Mucosa of rectum (tissue), 2 donors: ENCODE measurements around the gene SOX12.

Experiments
- H3K27ac ChIP-seq, 2 donors: one replicate each; pipeline ENCODE4 v1.7.0; 2013; ENCODE audit warnings: inconsistent platforms in 2 of 2, low read depth in 2 of 2, low read length in 2 of 2
- H3K27me3 ChIP-seq, 2 donors: one replicate each; pipeline ENCODE4 v1.7.0; 2013; ENCODE audit warnings: low read length in 2 of 2; ENCODE audit not compliant: control insufficient read depth in 2 of 2, insufficient read depth in 2 of 2
- H3K36me3 ChIP-seq, 2 donors: one replicate each; pipeline ENCODE4 v1.7.0; 2013; ENCODE audit warnings: low read length in 2 of 2; ENCODE audit not compliant: control insufficient read depth in 2 of 2, insufficient read depth in 2 of 2
- H3K4me1 ChIP-seq, 2 donors: one replicate each; pipeline ENCODE4 v1.7.0; 2013; ENCODE audit warnings: low read length in 2 of 2, mild to moderate bottlenecking in 1 of 2; ENCODE audit not compliant: control insufficient read depth in 2 of 2, insufficient read depth in 2 of 2
- H3K4me3 ChIP-seq, 2 donors: one replicate each; pipeline ENCODE4 v1.7.0; 2013; ENCODE audit warnings: low read length in 2 of 2
- H3K9ac ChIP-seq, 2 donors: one replicate each; pipeline ENCODE4 v1.7.0; 2013; ENCODE audit warnings: low read length in 2 of 2, low read depth in 1 of 2, mild to moderate bottlenecking in 1 of 2
- H3K9me3 ChIP-seq, 2 donors: one replicate each; pipeline ENCODE4 v1.7.0; 2013; ENCODE audit warnings: low read length in 2 of 2; ENCODE audit not compliant: control insufficient read depth in 2 of 2
- donor health status: healthy.
- donor health status: Normal muscosa, but diverticular disease.

The SOX12 gene

DNA sequence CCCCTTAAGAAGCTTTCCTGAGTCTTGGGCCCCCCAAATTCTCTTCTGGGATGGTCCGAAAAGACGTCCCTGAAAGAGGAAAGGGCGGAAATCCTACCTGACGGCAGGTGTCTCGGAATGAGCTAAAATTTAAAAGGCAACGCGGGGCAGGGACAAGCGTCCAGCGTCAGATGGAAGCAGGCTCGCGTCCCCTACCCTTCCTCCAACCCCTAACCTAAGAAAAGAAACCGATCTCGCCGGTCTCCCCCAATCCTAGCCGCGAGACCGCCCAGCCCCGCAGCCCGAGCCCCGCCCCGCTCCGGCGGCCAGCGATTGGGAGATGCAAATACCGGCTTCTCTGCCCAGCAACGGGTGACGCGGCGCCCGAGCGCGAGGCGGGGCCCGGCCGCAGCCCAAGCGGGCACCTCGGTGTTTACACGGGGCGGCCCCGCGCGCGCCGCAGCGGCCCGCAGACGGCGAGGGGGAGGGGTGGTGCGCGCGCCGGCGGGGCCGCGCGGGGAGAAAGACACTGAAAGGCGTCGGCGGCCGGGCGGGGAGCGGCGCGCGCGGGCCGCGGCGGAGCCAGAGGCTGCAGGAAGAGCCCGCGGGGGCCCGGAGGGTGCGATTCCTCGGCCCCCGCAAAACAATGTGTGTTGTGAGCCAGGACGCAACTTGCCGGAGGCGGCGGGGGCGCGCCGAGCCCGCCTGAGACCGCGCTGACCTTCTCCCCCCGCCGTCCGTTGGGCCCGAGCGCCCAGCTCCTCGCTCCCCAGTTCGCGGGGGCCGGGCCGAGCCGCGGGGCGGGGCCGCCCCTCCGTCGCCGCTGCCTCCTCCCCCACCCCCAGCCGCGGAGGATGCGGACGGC is at the start of gene SOX12:
SOX12 (plus strand) TSS at position 508 of the 844 bp plus-strand sequence. CDS start 373 bp downstream, outside the sequence.
- Histone ChIP-seq H3K9me3 (no peaks in the 10 kb centered on the region), H3K4me1 (peaks cover 14% of the 10 kb centered on the region in 2 donors), H3K36me3 (no peaks in the 10 kb centered on the region), H3K9ac (peak within 1 kb of the TSS; percentile 83 to 89), H3K4me3 (peak within 1 kb of the TSS; percentile 67 to 88), H3K27me3 (no peaks in the 10 kb centered on the region), H3K27ac (peak within 1 kb of the TSS; percentile 88 to 90)

DNA sequence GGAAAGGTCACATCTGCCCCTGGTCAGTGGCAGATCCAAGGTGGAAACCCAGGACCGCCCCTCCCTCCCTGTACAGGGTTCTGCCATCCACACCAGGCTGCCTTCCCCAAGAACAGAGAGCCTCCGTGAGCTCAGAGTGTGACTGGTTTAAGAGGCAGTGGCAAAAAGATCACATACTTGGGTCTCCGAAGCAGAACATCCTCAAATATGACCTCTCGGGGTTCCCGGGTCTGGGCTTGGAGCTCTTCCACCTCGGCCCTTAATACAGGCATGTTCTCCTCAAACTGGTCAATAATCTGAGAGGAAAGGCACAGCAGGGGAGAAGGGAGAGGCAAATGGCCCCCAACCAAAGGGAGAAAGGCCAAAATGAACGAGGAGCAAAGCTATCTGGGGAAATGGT is 49.6 kb upstream of the SOX12 start:
- Histone ChIP-seq H3K27ac (no peak overlapping the region), H3K36me3 (peaks cover 9 to 33% of the 10 kb centered on the region in 2 donors), H3K4me3 (no peak overlapping the region), H3K4me1 (no peaks in the 10 kb centered on the region), H3K9me3 (no peaks in the 10 kb centered on the region), H3K9ac (no peak overlapping the region), H3K27me3 (no peaks in the 10 kb centered on the region)

DNA sequence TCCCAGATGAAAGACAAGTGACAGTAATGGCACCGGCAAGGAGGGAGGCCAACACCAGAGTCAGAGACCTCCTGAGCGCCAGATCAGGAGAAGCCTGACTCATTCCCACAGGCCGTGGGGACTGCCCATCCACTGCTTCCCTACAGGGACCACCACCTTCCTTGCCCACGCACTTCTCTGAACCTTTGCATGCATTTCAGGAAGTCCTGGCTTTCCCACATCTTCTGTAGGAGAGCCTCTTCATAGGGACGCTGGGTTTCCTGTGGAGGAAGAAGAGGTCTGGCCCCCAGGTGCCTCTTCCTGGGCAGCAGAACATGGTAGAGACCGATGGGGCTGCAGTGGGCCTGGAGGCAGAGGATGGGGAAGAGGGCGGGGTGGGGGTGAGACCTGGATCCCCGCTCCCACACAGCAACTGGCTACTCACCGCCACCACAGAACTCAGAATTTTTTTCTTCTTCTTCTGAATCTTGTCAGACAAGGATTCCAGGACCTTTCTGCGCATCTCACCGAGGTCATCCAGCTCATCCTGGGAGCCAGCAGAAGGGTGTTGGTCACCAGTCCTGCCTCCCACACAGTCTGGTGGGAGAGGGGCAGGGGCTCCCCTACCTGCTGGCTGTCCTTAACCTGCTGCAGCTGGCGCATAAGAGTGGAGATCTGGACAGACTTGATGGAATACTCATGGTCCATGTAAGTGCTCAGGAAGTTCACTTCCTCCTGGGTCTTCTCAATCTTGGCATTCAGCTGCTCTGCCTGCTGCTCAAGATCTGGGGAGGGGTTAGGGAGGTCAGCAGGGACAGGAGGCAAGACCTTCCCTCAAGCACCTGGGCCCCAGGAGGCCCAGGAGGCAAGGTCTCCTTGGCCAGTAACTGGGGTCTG is 48.5 kb upstream of the SOX12 start:
- peaks cover 9 to 33% of the 10 kb centered on the region in 2 donors for H3K36me3 ChIP-seq
- H3K9ac ChIP-seq: no peak overlapping the region
- H3K27me3 ChIP-seq: no peaks in the 10 kb centered on the region
- no peaks in the 10 kb centered on the region for H3K9me3 ChIP-seq
- no peak overlapping the region for H3K4me3 ChIP-seq
- H3K27ac ChIP-seq: no peak overlapping the region
- no peaks in the 10 kb centered on the region for H3K4me1 ChIP-seq

DNA sequence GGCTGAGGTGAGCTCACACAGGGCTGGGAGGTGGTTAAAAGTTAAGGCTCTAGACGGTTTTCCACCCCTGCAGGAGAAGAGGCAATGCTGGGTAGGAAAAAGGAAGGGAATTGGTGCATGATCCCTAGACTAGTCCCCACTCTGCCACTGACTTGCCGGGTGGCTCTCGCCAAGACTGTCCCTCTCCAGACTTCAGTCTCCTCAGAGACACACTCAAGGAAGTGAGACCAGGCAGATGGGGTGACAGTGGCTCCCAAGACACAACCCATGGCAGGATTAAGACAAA is 47.9 kb upstream of the SOX12 start:
- Histone ChIP-seq H3K36me3 (peaks cover 9 to 33% of the 10 kb centered on the region in 2 donors), H3K9me3 (no peaks in the 10 kb centered on the region), H3K9ac (no peak overlapping the region), H3K27me3 (no peaks in the 10 kb centered on the region), H3K27ac (no peak overlapping the region), H3K4me3 (no peak overlapping the region), H3K4me1 (no peaks in the 10 kb centered on the region)

DNA sequence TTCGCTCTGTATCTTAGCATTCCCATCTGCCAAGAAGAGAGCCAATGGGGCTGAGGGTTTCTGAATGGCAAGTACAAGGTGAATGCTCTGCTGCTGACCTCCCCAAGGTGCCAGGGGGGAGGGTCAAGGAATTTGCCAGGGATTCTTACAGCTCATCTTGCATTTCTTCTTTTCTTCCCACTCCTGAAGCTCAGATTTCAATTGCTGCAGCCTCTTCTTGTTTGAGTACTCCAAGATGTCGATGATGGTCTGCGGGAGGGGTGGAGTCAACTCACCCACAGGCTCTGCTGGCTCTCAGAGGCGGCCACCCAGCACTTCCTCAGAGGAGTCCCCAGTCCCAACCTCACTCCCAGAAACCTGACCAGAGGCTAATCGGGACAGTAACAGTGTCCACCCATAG is 47.2 kb upstream of the SOX12 start:
- Histone ChIP-seq H3K27ac (no peak overlapping the region), H3K9me3 (no peaks in the 10 kb centered on the region), H3K4me1 (no peaks in the 10 kb centered on the region), H3K4me3 (no peak overlapping the region), H3K9ac (no peak overlapping the region), H3K36me3 (peaks cover 9 to 33% of the 10 kb centered on the region in 2 donors), H3K27me3 (no peaks in the 10 kb centered on the region)

DNA sequence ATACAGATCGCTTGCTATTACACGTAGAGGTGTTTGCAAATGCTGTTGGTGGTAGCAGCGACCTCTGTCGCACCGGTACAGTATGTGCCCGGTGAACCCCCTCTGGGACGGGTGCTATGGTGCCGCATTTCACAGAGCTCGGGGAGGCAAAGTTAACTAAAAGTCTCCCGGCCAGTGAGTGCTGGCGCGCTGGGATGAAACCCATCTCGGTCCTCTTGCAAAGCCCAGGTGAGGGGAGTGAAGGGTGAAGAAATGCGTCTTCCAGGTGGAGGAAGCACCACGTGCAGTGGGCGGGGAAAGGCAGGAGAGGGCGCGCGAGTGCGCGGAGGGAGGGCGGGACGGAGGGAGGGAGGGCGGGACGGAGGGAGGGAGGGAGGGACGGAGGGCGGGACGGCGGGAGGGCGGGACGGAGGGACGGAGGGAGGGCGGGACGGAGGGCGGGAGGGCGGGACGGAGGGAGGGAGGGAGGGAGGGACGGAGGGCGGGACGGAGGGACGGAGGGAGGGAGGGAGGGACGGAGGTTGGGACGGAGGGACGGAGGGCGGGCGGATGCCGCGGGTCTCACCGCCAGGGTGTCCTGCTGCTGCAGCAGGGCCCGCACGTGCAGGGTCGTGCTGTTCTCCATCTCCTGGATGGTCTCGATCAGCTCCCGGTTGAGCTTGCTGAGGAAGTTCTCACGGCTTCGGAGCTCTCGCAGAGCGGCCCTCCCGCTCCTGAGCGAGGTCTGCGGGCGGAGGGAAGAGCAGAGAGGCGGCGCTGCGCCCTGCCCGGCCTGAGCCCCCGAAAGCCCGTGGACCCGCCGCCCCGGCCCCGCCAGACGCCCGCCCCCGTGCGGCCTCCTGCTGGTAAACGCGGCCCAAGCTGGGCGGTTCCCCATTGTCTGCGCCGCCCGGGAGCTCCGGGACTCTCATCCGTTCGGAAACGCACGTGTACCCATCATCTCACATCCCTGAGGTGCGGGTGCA is 46.5 kb upstream of the SOX12 start:
- Histone ChIP-seq H3K36me3 (peaks cover 9 to 33% of the 10 kb centered on the region in 2 donors), H3K4me1 (no peaks in the 10 kb centered on the region)

DNA sequence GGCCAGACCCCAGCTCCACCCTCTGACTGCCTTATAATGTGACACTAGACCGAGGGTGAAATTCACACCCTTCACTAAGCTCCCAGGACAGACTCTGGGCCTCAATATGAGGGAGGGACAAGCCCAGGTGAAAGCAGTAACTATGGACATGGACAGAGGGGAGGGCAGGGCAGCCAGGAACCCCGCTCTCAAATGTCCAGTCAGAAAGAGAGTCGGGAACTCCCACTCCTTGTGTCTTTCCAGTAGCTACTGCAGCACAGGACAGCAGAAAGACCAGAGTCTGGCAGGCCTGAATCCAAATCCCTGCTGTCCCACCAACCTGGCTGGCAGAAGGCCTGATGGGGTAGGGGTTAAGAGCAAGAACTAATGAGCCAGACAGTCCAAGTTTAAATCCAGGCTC is 41.2 kb upstream of the SOX12 start:
- H3K4me3 ChIP-seq: no peak overlapping the region
- H3K9me3 ChIP-seq: no peaks in the 10 kb centered on the region
- peaks cover 0 to 3% of the 10 kb centered on the region in 2 donors for H3K36me3 ChIP-seq
- H3K9ac ChIP-seq: no peak overlapping the region
- H3K4me1 ChIP-seq: no peaks in the 10 kb centered on the region
- H3K27me3 ChIP-seq: no peaks in the 10 kb centered on the region
- H3K27ac ChIP-seq: no peak overlapping the region

More for the DNA sequence above, 46.5 kb upstream of the SOX12 start:
- Histone ChIP-seq H3K9ac (no peak overlapping the region), H3K9me3 (no peaks in the 10 kb centered on the region), H3K27me3 (no peaks in the 10 kb centered on the region), H3K4me3 (no peak overlapping the region), H3K27ac (no peak overlapping the region)

DNA sequence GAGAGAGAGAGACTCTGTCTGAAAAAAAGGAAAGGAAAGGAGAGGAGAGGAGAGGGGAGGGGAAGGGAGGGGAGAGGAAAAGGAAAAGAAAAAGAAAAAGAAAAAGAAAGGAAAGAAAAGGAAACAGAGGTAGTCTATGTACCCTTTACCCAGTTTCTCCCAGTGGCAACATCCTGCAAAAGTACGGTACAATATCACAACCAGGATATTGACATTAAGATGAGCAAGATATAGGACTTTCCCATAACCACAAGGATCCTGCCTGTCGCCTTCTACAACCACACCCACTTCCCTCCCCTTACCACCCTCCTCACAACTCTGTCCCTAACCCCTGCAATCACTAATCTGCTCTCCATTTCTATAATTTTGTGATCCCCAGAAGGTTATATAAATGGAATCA is 38.8 kb upstream of the SOX12 start:
- Histone ChIP-seq H3K4me1 (peaks cover 4 to 11% of the 10 kb centered on the region in 2 donors), H3K36me3 (no peaks in the 10 kb centered on the region), H3K27ac (no peak overlapping the region), H3K27me3 (no peaks in the 10 kb centered on the region), H3K9ac (no peak overlapping the region), H3K9me3 (no peaks in the 10 kb centered on the region), H3K4me3 (no peak overlapping the region)

DNA sequence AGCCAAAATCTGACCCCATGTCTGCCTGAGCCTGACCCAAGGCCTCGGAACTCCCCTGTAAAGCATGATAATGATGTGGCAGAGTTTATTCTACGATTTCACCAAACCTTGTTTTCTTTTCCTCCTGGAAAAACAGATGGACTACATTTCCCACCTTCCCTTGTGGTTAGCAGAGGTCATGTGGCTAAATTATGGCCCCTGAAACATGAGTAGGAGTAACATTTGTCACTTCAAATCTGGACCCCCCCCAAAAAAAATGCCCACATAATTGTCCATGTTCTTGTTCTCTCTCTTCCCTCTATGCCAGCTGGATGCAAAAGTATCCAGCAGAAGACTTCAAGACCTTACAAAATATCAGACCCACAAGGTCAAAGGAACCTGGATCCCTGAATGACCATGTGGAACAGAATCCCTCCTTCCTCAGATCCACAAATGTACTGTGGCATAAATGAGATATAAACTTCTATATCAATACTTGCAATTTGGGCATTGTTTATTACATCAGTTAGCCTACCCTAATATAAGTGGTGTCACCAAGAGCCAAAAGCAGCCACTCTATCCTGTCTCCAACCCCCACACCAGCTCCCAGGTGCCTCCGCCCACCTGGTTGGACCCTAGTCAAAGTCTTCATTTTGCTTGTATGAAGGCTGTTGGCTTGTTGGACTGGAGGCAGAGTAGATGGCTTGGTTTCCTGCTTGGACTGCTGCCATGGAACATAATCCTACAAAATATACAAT is 36.2 kb upstream of the SOX12 start:
- Histone ChIP-seq H3K27me3 (no peaks in the 10 kb centered on the region), H3K9me3 (no peaks in the 10 kb centered on the region), H3K4me3 (peak overlapping the region in 1 of 2 donors; percentile 91), H3K27ac (no peak overlapping the region), H3K9ac (no peak overlapping the region), H3K4me1 (peaks cover 4 to 11% of the 10 kb centered on the region in 2 donors), H3K36me3 (no peaks in the 10 kb centered on the region)
